ENCODE data around the gene RNASEH2C. TPM values are rescaled to one million over a fixed set of nuclear protein-coding genes. Genes with fewer than 3 reads are reported as not detected.
"Not testable (repeated sequence)": the region's sequence is repeated elsewhere in the genome, so short reads cannot be mapped to it uniquely, and the experiment has no call there.

Gene RNASEH2C
- total RNA-seq, 1 experiment from 2014 or later, result 80.2 TPM

DNA sequence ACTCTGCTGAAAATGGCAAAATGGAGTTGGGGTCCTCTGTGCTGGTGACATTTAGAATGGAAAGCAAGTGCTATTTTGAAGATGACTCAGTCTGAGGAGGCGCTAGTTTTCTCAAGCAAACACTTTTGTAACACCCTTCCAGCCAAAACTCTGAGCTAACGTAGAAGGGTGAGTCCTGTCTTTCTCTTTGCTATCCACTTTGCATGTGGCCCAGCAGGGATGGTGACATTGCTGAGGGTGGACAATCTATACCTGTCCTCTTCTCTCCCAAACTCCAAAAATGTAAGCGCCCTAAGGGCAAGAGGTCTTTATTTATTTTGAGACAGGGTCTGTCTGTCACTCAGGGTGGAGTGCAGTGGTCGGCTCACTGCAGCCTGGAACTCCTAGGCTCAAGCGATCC, 12.1 kb downstream of the RNASEH2C start:
- BruUV-seq (replicated peaks), result no TSS peak
- ChIA-PET POLR2A (ENCODE audit: low non-redundant PET) (no interaction called here), CTCF (no interaction called here)
- H3K4me3 ChIP-seq (ENCODE audit: low read depth, low read length, poor library complexity, severe bottlenecking), result no peak overlapping the region
- H3K27me3 ChIP-seq (replicated peaks; ENCODE audit: insufficient read depth, low read depth, low read length, poor library complexity), result no peaks in the 10 kb centered on the region
- H3K27ac ChIP-seq (ENCODE audit: low read depth, low read length, poor library complexity, severe bottlenecking), result no peak overlapping the region
- H3K9me3 ChIP-seq (ENCODE audit: low read depth, low read length, poor library complexity, severe bottlenecking), result no peaks in the 10 kb centered on the region
- H3K36me3 ChIP-seq (ENCODE audit: insufficient read depth, low read length, poor library complexity, severe bottlenecking), result peaks cover 5% of the 10 kb centered on the region
- intact Hi-C loops (cut with micrococcal nuclease; ENCODE audit: unreplicated experiment), result loop anchor here (10.0 kb wide), 1 partner anchor 84 kb away; no protein-coding TSS in a partner anchor
- H3K4me1 ChIP-seq (ENCODE audit: insufficient read depth, low read length, poor library complexity, severe bottlenecking), result peaks cover 10% of the 10 kb centered on the region
- DNase-seq (ENCODE audit: low spot score), result no peak
- TF ChIP-seq, protein P1, sequence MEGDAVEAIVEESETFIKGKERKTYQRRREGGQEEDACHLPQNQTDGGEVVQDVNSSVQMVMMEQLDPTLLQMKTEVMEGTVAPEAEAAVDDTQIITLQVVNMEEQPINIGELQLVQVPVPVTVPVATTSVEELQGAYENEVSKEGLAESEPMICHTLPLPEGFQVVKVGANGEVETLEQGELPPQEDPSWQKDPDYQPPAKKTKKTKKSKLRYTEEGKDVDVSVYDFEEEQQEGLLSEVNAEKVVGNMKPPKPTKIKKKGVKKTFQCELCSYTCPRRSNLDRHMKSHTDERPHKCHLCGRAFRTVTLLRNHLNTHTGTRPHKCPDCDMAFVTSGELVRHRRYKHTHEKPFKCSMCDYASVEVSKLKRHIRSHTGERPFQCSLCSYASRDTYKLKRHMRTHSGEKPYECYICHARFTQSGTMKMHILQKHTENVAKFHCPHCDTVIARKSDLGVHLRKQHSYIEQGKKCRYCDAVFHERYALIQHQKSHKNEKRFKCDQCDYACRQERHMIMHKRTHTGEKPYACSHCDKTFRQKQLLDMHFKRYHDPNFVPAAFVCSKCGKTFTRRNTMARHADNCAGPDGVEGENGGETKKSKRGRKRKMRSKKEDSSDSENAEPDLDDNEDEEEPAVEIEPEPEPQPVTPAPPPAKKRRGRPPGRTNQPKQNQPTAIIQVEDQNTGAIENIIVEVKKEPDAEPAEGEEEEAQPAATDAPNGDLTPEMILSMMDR (conservative IDR thresholded peaks at IDR 0.05; ENCODE audit: low read depth, low read length), result no peak
- no peak for TF ChIP-seq EZH2 (IDR thresholded peaks at IDR 0.05; ENCODE audit: borderline replicate concordance, low read depth, low read length, poor library complexity, severe bottlenecking)

DNA sequence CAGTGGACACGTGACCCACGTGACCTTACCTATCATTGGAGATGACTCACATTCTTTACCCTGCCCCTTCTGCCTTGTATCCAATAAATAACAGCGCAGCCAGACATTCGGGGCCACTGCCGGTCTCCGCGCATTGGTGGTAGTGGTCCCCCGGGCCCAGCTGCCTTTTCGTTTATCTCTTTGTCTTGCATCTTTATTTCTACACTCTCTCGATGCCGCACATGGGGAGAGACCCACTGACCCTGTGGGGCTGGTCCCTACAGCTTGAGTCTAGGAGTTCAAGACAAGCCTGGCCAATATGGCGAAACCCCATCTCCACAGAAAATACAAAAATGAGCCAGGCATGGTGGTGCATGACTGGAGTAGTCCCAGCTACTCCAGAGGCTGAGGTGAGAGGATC, 13.6 kb downstream of the RNASEH2C start:
- BruUV-seq (replicated peaks); H3K9me3 ChIP-seq (ENCODE audit: low read depth, low read length, poor library complexity, severe bottlenecking); H3K4me1 ChIP-seq (ENCODE audit: insufficient read depth, low read length, poor library complexity, severe bottlenecking); DNase-seq (ENCODE audit: low spot score); H3K36me3 ChIP-seq (ENCODE audit: insufficient read depth, low read length, poor library complexity, severe bottlenecking); H3K27me3 ChIP-seq (replicated peaks; ENCODE audit: insufficient read depth, low read depth, low read length, poor library complexity); H3K27ac ChIP-seq (ENCODE audit: low read depth, low read length, poor library complexity, severe bottlenecking); CTCF ChIA-PET; POLR2A ChIA-PET (ENCODE audit: low non-redundant PET); H3K4me3 ChIP-seq (ENCODE audit: low read depth, low read length, poor library complexity, severe bottlenecking): not testable (repeated sequence)
- intact Hi-C loops (cut with micrococcal nuclease; ENCODE audit: unreplicated experiment), result loop anchor here (10.0 kb wide), 1 partner anchor 82 kb away; no protein-coding TSS in a partner anchor

GRCh38 chr11:65706303-65706763, 14.3 kb downstream of the RNASEH2C start:
- not testable (repeated sequence) for BruUV-seq (replicated peaks); H3K27ac ChIP-seq (ENCODE audit: low read depth, low read length, poor library complexity, severe bottlenecking); H3K36me3 ChIP-seq (ENCODE audit: insufficient read depth, low read length, poor library complexity, severe bottlenecking); H3K27me3 ChIP-seq (replicated peaks; ENCODE audit: insufficient read depth, low read depth, low read length, poor library complexity); H3K9me3 ChIP-seq (ENCODE audit: low read depth, low read length, poor library complexity, severe bottlenecking); H3K4me1 ChIP-seq (ENCODE audit: insufficient read depth, low read length, poor library complexity, severe bottlenecking)
- TF ChIP-seq, protein P1 (conservative IDR thresholded peaks at IDR 0.05; ENCODE audit: low read depth, low read length), result peak; percentile 64
- ChIA-PET CTCF (interaction anchor here (0.8 to 1.3 kb wide), 3 partner anchors 178 to 942 kb away, joined by 3 to 7 read pairs (median 3); partner anchors contain the start of gene CCDC85B), POLR2A (ENCODE audit: low non-redundant PET) (interaction anchor here (0.6 kb wide), 1 partner anchor 13 kb away, joined by 5 read pairs; no protein-coding TSS in a partner anchor)
- intact Hi-C loops (cut with micrococcal nuclease; ENCODE audit: unreplicated experiment), result loop anchor here (10.0 kb wide), 1 partner anchor 82 kb away; no protein-coding TSS in a partner anchor
- H3K4me3 ChIP-seq (ENCODE audit: low read depth, low read length, poor library complexity, severe bottlenecking), result peak overlapping the region; percentile 18
- DNase-seq (ENCODE audit: low spot score), result peak; percentile 64

GRCh38 chr11:65703846-65704245, 16.8 kb downstream of the RNASEH2C start:
- no peaks in the 10 kb centered on the region for H3K4me1 ChIP-seq (ENCODE audit: insufficient read depth, low read length, poor library complexity, severe bottlenecking)
- no peak for DNase-seq (ENCODE audit: low spot score)
- no peak overlapping the region for H3K27ac ChIP-seq (ENCODE audit: low read depth, low read length, poor library complexity, severe bottlenecking)
- H3K4me3 ChIP-seq (ENCODE audit: low read depth, low read length, poor library complexity, severe bottlenecking), result no peak overlapping the region
- intact Hi-C loops (cut with micrococcal nuclease; ENCODE audit: unreplicated experiment), result loop anchor here (10.0 kb wide), 1 partner anchor 79 kb away; no protein-coding TSS in a partner anchor
- H3K9me3 ChIP-seq (ENCODE audit: low read depth, low read length, poor library complexity, severe bottlenecking), result no peaks in the 10 kb centered on the region
- BruUV-seq (replicated peaks), result no TSS peak
- TF ChIP-seq, protein P1 (conservative IDR thresholded peaks at IDR 0.05; ENCODE audit: low read depth, low read length), result no peak
- TF ChIP-seq EZH2 (IDR thresholded peaks at IDR 0.05; ENCODE audit: borderline replicate concordance, low read depth, low read length, poor library complexity, severe bottlenecking), result no peak
- CTCF ChIA-PET, result no interaction called here
- POLR2A ChIA-PET (ENCODE audit: low non-redundant PET), result no interaction called here
- H3K36me3 ChIP-seq (ENCODE audit: insufficient read depth, low read length, poor library complexity, severe bottlenecking), result no peaks in the 10 kb centered on the region
- no peaks in the 10 kb centered on the region for H3K27me3 ChIP-seq (replicated peaks; ENCODE audit: insufficient read depth, low read depth, low read length, poor library complexity)

All from A673 (cell line).